Measurements from ENCODE around the gene ZAP70. TPM values are rescaled to one million over a fixed set of nuclear protein-coding genes. Genes with fewer than 3 reads are reported as not detected.

The ZAP70 gene
- total and polyA plus RNA-seq, 2 donors (not counting 1 experiment from before 2014, with no cell fraction given), result 3.4 to 20.5 TPM

DNA sequence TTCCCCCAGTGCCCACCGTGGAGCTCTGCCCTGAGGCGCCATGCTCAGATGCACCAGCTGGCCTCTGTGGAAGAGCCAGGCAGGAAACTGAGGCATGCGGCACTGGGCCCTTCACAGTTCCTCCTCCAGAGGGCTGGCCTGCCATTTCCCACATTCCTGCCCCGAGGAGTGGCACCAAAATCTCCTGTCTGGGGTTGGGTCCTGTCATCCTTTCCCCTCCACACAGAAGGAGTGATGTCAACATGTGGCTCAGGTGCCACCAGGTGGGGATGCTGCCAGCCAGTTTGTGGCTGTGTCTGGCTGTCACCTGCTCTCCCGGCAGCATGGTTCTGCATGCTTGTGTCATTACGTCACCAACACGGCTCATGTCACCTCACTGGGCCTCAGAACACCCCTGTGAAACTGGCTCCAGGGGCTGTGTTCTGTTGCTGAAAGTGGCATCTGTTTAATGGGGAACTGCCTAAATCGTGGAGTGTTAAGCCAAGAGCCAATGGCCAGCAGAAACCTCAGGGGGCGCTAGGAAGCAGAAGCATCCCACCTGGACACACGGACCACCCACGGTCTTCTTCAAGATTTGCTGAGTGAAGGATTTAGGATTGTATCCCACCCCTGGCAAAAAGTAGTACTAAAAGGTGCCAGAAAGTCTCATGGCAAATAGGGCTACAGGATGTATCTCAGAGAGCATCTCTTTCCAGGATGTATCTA, 51.3 kb downstream of the ZAP70 start:
- TF ChIP-seq, protein P1, sequence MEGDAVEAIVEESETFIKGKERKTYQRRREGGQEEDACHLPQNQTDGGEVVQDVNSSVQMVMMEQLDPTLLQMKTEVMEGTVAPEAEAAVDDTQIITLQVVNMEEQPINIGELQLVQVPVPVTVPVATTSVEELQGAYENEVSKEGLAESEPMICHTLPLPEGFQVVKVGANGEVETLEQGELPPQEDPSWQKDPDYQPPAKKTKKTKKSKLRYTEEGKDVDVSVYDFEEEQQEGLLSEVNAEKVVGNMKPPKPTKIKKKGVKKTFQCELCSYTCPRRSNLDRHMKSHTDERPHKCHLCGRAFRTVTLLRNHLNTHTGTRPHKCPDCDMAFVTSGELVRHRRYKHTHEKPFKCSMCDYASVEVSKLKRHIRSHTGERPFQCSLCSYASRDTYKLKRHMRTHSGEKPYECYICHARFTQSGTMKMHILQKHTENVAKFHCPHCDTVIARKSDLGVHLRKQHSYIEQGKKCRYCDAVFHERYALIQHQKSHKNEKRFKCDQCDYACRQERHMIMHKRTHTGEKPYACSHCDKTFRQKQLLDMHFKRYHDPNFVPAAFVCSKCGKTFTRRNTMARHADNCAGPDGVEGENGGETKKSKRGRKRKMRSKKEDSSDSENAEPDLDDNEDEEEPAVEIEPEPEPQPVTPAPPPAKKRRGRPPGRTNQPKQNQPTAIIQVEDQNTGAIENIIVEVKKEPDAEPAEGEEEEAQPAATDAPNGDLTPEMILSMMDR (IDR thresholded peaks at IDR 0.05), result no peak
- no peak for TF ChIP-seq EZH2 (IDR thresholded peaks at IDR 0.05; ENCODE audit: borderline replicate concordance, insufficient read depth, low read depth, low read length, poor library complexity, severe bottlenecking)
- H3K4me1 ChIP-seq (ENCODE audit: control insufficient read depth in 2 of 2, insufficient read depth in 2 of 2, low read length in 2 of 2), result peaks cover 0 to 3% of the 10 kb centered on the region in 2 donors
- no peak overlapping the region for H3K4me2 ChIP-seq (replicated peaks; ENCODE audit: low read depth, low read length, poor library complexity, severe bottlenecking)
- H3K36me3 ChIP-seq (replicated peaks in 1 of 2; ENCODE audit: control extremely low read depth in 1 of 2, control insufficient read depth in 1 of 2, extremely low read depth in 1 of 2, insufficient read depth in 2 of 2, low read length in 1 of 2), result peaks cover 2 to 84% of the 10 kb centered on the region in 2 experiments
- ATAC-seq (ENCODE audit: low read depth), result no peak
- H3K4me3 Mint-ChIP-seq, result no peak overlapping the region
- DNase-seq, result no peak
- no peaks in the 10 kb centered on the region for H3K27me3 Mint-ChIP-seq
- no peaks in the 10 kb centered on the region for H3K9me3 Mint-ChIP-seq (ENCODE audit: insufficient read depth)
- no peak overlapping the region for H2AFZ ChIP-seq (ENCODE audit: insufficient read depth, low read depth, low read length, poor library complexity, severe bottlenecking)
- H3K27ac Mint-ChIP-seq, result no peak overlapping the region
- WGBS (ENCODE audit: insufficient coverage), result 98% methylated on average over 11 of the region's 11 CpGs
- H3K27ac ChIP-seq (ENCODE audit: low read length in 2 of 2), result no peak overlapping the region
- H3K27me3 ChIP-seq (replicated peaks in 1 of 4; ENCODE audit: control extremely low read depth in 1 of 4, control insufficient read depth in 3 of 4, insufficient read depth in 4 of 4, low read length in 3 of 4), result no peaks in the 10 kb centered on the region
- H4K20me1 ChIP-seq (ENCODE audit: control insufficient read depth, insufficient read depth, low read length, poor library complexity, severe bottlenecking), result no peaks in the 10 kb centered on the region
- ChIA-PET CTCF (no interaction called here), POLR2A (no interaction called here)
- no peak overlapping the region for H3K4me3 ChIP-seq (ENCODE audit: control extremely low read depth in 1 of 5, extremely low read depth in 1 of 5, insufficient read depth in 1 of 5, low read depth in 2 of 5, low read length in 4 of 5)
- H3K9me3 ChIP-seq (ENCODE audit: control extremely low read depth in 1 of 3, control insufficient read depth in 2 of 3, insufficient read depth in 1 of 3, low read length in 2 of 3), result no peaks in the 10 kb centered on the region
- H3K4me1 Mint-ChIP-seq, result peaks cover 3% of the 10 kb centered on the region
- H3K79me2 ChIP-seq (ENCODE audit: control insufficient read depth, insufficient read depth, low read length), result no peaks in the 10 kb centered on the region
- intact Hi-C loops (cut with micrococcal nuclease), result no loop called here
- H3K9ac ChIP-seq (ENCODE audit: low read length), result no peak overlapping the region

DNA sequence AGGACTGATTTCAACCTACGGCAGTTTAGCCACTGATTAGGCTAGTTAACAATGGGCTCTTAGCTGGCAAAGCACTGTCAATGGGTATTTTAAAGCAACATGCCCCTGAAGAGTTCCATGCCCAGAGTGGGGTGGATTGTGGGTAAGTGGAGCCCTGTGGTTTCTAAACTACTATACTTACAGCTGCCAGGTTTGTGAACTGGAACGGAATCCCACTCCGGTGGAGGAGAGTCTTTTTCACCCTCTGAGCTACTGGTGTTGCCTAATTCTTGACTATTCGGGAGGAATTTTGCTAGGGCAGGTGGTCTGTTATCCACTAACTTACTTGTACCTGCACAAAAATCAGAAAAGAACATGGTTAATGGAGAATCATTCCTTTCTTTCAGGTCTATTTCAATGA, 52.6 kb downstream of the ZAP70 start:
- Histone ChIP-seq H3K27ac (ENCODE audit: low read length in 2 of 2) (no peak overlapping the region), H3K4me1 (ENCODE audit: control insufficient read depth in 2 of 2, insufficient read depth in 2 of 2, low read length in 2 of 2) (peaks cover 0 to 3% of the 10 kb centered on the region in 2 donors), H3K79me2 (ENCODE audit: control insufficient read depth, insufficient read depth, low read length) (no peaks in the 10 kb centered on the region), H2AFZ (ENCODE audit: insufficient read depth, low read depth, low read length, poor library complexity, severe bottlenecking) (no peak overlapping the region), H4K20me1 (ENCODE audit: control insufficient read depth, insufficient read depth, low read length, poor library complexity, severe bottlenecking) (no peaks in the 10 kb centered on the region), H3K9me3 (ENCODE audit: control extremely low read depth in 1 of 3, control insufficient read depth in 2 of 3, insufficient read depth in 1 of 3, low read length in 2 of 3) (no peaks in the 10 kb centered on the region), H3K4me3 (ENCODE audit: control extremely low read depth in 1 of 5, extremely low read depth in 1 of 5, insufficient read depth in 1 of 5, low read depth in 2 of 5, low read length in 4 of 5) (no peak overlapping the region), H3K27me3 (replicated peaks in 1 of 4; ENCODE audit: control extremely low read depth in 1 of 4, control insufficient read depth in 3 of 4, insufficient read depth in 4 of 4, low read length in 3 of 4) (no peaks in the 10 kb centered on the region), H3K36me3 (replicated peaks in 1 of 2; ENCODE audit: control extremely low read depth in 1 of 2, control insufficient read depth in 1 of 2, extremely low read depth in 1 of 2, insufficient read depth in 2 of 2, low read length in 1 of 2) (peaks cover 2 to 82% of the 10 kb centered on the region in 2 experiments), H3K9ac (ENCODE audit: low read length) (no peak overlapping the region), H3K4me2 (replicated peaks; ENCODE audit: low read depth, low read length, poor library complexity, severe bottlenecking) (no peak overlapping the region)
- WGBS (ENCODE audit: insufficient coverage), result 100% methylated on average over 3 of the region's 4 CpGs
- ChIA-PET POLR2A (no interaction called here), CTCF (interaction anchor here (1.7 to 2.9 kb wide), 2 partner anchors 25 to 66 kb away, joined by 4 to 11 read pairs; no protein-coding TSS in a partner anchor)
- no peak overlapping the region for H3K27ac Mint-ChIP-seq
- no peak overlapping the region for H3K4me3 Mint-ChIP-seq
- DNase-seq (no peak), ATAC-seq (ENCODE audit: low read depth) (no peak)
- H3K4me1 Mint-ChIP-seq, result peaks cover 3% of the 10 kb centered on the region
- TF ChIP-seq, protein P1 (IDR thresholded peaks at IDR 0.05), result no peak
- TF ChIP-seq EZH2 (IDR thresholded peaks at IDR 0.05; ENCODE audit: borderline replicate concordance, insufficient read depth, low read depth, low read length, poor library complexity, severe bottlenecking), result no peak
- H3K9me3 Mint-ChIP-seq (ENCODE audit: insufficient read depth), result no peaks in the 10 kb centered on the region
- no peaks in the 10 kb centered on the region for H3K27me3 Mint-ChIP-seq
- intact Hi-C loops (cut with micrococcal nuclease), result no loop called here
